Osteoblast (primary cell): ENCODE measurements around the gene TMEM258. TPM values are rescaled to one million over a fixed set of nuclear protein-coding genes. Genes with fewer than 3 reads are reported as not detected.
A peak's percentile ranks its signal among the peaks of the same experiment; 100 is the strongest.

Experiments
- DNase-seq: peaks from one replicate; pipeline ENCODE4 v3.0.0; 2011; ENCODE audit warnings: low spot score, mixed read lengths; ENCODE audit not compliant: insufficient read length; ENCODE audit errors: missing footprints
- H2AFZ ChIP-seq: 2 replicates; pipeline ENCODE4 v1.6.0; 2011; ENCODE audit warnings: mild to moderate bottlenecking, low read length
- H3K27ac ChIP-seq: 2 replicates; pipeline ENCODE4 v1.5.1; 2011; ENCODE audit warnings: mild to moderate bottlenecking, low read depth, low read length, moderate library complexity
- H3K27me3 ChIP-seq: 2 replicates; pipeline ENCODE4 v1.6.0; 2012; ENCODE audit warnings: mild to moderate bottlenecking, control low read depth, inconsistent platforms, low read length, moderate library complexity; ENCODE audit not compliant: insufficient read depth
- H3K36me3 ChIP-seq: 2 replicates; pipeline ENCODE4 v1.5.1; 2011; ENCODE audit warnings: mild to moderate bottlenecking, low read length, control low read depth, moderate library complexity; ENCODE audit not compliant: insufficient read depth
- H3K4me1 ChIP-seq: 2 replicates; pipeline ENCODE4 v1.5.1; 2011; ENCODE audit warnings: mild to moderate bottlenecking, low read length, control low read depth, moderate library complexity; ENCODE audit not compliant: insufficient read depth
- H3K4me2 ChIP-seq: 2 replicates; pipeline ENCODE4 v1.6.0; 2011; ENCODE audit warnings: mild to moderate bottlenecking, low read length; ENCODE audit not compliant: insufficient read depth
- H3K4me3 ChIP-seq: fragments of 200-600 bp; sonication (generic); 3 replicates; pipeline ENCODE4 v1.5.1; 2012; ENCODE audit warnings: mild to moderate bottlenecking, low read length, inconsistent platforms; ENCODE audit not compliant: insufficient read depth
- H3K79me2 ChIP-seq: 2 replicates; pipeline ENCODE4 v1.6.0; 2012; ENCODE audit warnings: mild to moderate bottlenecking, low read length, control low read depth, inconsistent platforms; ENCODE audit not compliant: insufficient read depth
- H3K9me3 ChIP-seq: 2 replicates; pipeline ENCODE4 v1.5.1; 2011; ENCODE audit warnings: low read depth, low read length, control low read depth
- H4K20me1 ChIP-seq: 2 replicates; pipeline ENCODE4 v1.6.0; 2012; ENCODE audit warnings: mild to moderate bottlenecking, low read length, control low read depth; ENCODE audit not compliant: insufficient read depth
- CTCF ChIP-seq: IDR thresholded peaks from 2 replicates; pipeline ENCODE4 v1.5.1; 2011; ENCODE audit warnings: mild to moderate bottlenecking, low read depth, low read length, moderate library complexity; ENCODE audit errors: extremely low read depth
- total RNA-seq: library from RNA; depleted of rRNA; stranded (reverse); fragments of >200 nt; gene quantifications from 2 replicates; pipeline ENCODE4 v1.2.3, GENCODE V29; 2012

Gene TMEM258
- total RNA-seq, 1 donor, result 63.3 TPM

- no peak overlapping the region for H3K4me2 ChIP-seq
- no peaks in the 10 kb centered on the region for H3K79me2 ChIP-seq
- H3K27me3 ChIP-seq, result no peaks in the 10 kb centered on the region
- H3K36me3 ChIP-seq, result no peaks in the 10 kb centered on the region
- no peak overlapping the region for H3K4me3 ChIP-seq
- no peak overlapping the region for H3K27ac ChIP-seq
- H3K9me3 ChIP-seq, result no peaks in the 10 kb centered on the region
- no peaks in the 10 kb centered on the region for H3K4me1 ChIP-seq
- no peaks in the 10 kb centered on the region for H4K20me1 ChIP-seq
- DNase-seq, result peak; percentile 67
- no peak for TF ChIP-seq CTCF
- H2AFZ ChIP-seq, result no peak overlapping the region
Measured at GRCh38 chr11:61778920-61779650, 13.3 kb downstream of the TMEM258 start.

GRCh38 chr11:61778357-61778886 is 14.0 kb downstream of the TMEM258 start:
- Histone ChIP-seq H3K79me2 (no peaks in the 10 kb centered on the region), H3K36me3 (no peaks in the 10 kb centered on the region), H3K27me3 (no peaks in the 10 kb centered on the region), H3K27ac (no peak overlapping the region), H3K4me1 (no peaks in the 10 kb centered on the region), H2AFZ (no peak overlapping the region), H3K4me3 (no peak overlapping the region), H3K4me2 (no peak overlapping the region), H3K9me3 (no peaks in the 10 kb centered on the region), H4K20me1 (no peaks in the 10 kb centered on the region)
- peak; percentile 88 for DNase-seq
- TF ChIP-seq CTCF, result no peak

GRCh38 chr11:61777234-61778090 is 14.9 kb downstream of the TMEM258 start:
- H2AFZ ChIP-seq, result no peak overlapping the region
- peak; percentile 94 for DNase-seq

More at GRCh38 chr11:61777234-61778090, 14.9 kb downstream of the TMEM258 start:
- H3K4me2 ChIP-seq, result no peak overlapping the region
- no peaks in the 10 kb centered on the region for H3K27me3 ChIP-seq
- no peaks in the 10 kb centered on the region for H3K9me3 ChIP-seq
- no peak overlapping the region for H3K27ac ChIP-seq
- no peak overlapping the region for H3K4me3 ChIP-seq
- H4K20me1 ChIP-seq, result no peaks in the 10 kb centered on the region
- no peak for TF ChIP-seq CTCF
- H3K4me1 ChIP-seq, result no peaks in the 10 kb centered on the region
- H3K79me2 ChIP-seq, result no peaks in the 10 kb centered on the region
- no peaks in the 10 kb centered on the region for H3K36me3 ChIP-seq
